Upper lobe of left lung (tissue), 6 donors: ENCODE results near the gene KCNIP3. TPM values are rescaled to one million over a fixed set of nuclear protein-coding genes. Genes with fewer than 3 reads are reported as not detected.

Source experiments
- ATAC-seq, 2 donors: fragments of 200-7000 bp; cut with Tn5 transposase; one replicate each; pipeline ENCODE4 v1.9.1; 2022; ENCODE audit warnings: mild to moderate bottlenecking in 2 of 2, moderate library complexity in 2 of 2; ENCODE audit not compliant: low FRiP score in 2 of 2
- DNase-seq, 2 donors: peaks; one replicate each; pipeline ENCODE4 v3.0.0-alpha.2; 2019 to 2020
- H3K27ac ChIP-seq, 4 donors: fragments of 200-600 bp; sonication (generic); one replicate each; pipeline ENCODE4 v1.5.1; 2016 to 2019
- H3K27me3 ChIP-seq, 4 donors: fragments of 200-600 bp; sonication (generic); one replicate each; pipeline ENCODE4 v1.5.1; 2017 to 2019
- H3K36me3 ChIP-seq, 4 donors: fragments of 200-600 bp; sonication (generic); one replicate each; pipeline ENCODE4 v1.5.1; 2016 to 2019
- H3K4me1 ChIP-seq, 4 donors: fragments of 200-600 bp; sonication (generic); one replicate each; pipeline ENCODE4 v1.5.1; 2018 to 2019
- H3K4me3 ChIP-seq, 4 donors: fragments of 200-600 bp; sonication (generic); one replicate each; pipeline ENCODE4 v1.5.1; 2017 to 2019; ENCODE audit warnings: mild to moderate bottlenecking in 2 of 4, moderate library complexity in 1 of 4
- H3K9me3 ChIP-seq, 4 donors: fragments of 200-600 bp; sonication (generic); one replicate each; pipeline ENCODE4 v1.5.1; 2018 to 2019
- CTCF ChIP-seq, 6 experiments: fragments of 450-650 bp in 4 of 6; fragments of 200-600 bp in 2 of 6; sonication (generic) in 2 of 6; IDR thresholded peaks; one replicate each; pipeline ENCODE4 v1.5.1; 2016 to 2019; ENCODE audit warnings: antibody characterized with exemption in 6 of 6
- EP300 ChIP-seq, 4 donors: sonication (generic); formaldehyde crosslinking; IDR thresholded peaks; one replicate each; pipeline ENCODE4 v1.5.1; 2017; ENCODE audit warnings: antibody characterized with exemption in 4 of 4, control low read depth in 2 of 4
- POLR2A ChIP-seq, 4 donors: fragments of 450-650 bp; IDR thresholded peaks; one replicate each; pipeline ENCODE4 v1.5.1; 2016 to 2017; ENCODE audit warnings: antibody characterized with exemption in 4 of 4, mild to moderate bottlenecking in 2 of 4
- POLR2AphosphoS5 ChIP-seq, 2 donors: sonication (generic); formaldehyde crosslinking; IDR thresholded peaks; one replicate each; pipeline ENCODE4 v1.5.1; 2017; ENCODE audit warnings: antibody characterized with exemption in 2 of 2
- WGBS, 2 donors: methylation state at CpG; one replicate each; pipeline ENCODE4 v1.1.5; 2017 to 2018; 5-methylcytosine and 5-hydroxymethylcytosine counted together
- total RNA-seq, 6 donors: library from RNA; depleted of rRNA in 4 of 6; stranded (reverse); fragments of >200 nt in 4 of 6; gene quantifications; one replicate each; pipeline versions ENCODE4 v1.1.0 to v1.2.1, GENCODE V29; 2016 to 2021
- donor health status: DM: no; HTN: no; CAD: no; lungs with moderate emphysema.
- donor health status: DM: no; HTN: yes; CAD: no; lungs with severe emphysema.

The KCNIP3 gene
- total RNA-seq, 6 donors from 2014 or later, result 1.0 to 5.9 (median 2.5) TPM

- Histone ChIP-seq H3K4me1 (no peaks in the 10 kb centered on the region), H3K27me3 (no peaks in the 10 kb centered on the region), H3K36me3 (no peaks in the 10 kb centered on the region), H3K9me3 (peaks cover under 1 to 5% (median 3%) of the 10 kb centered on the region in 4 donors), H3K4me3 (no peak overlapping the region), H3K27ac (no peak overlapping the region)
- no peak for ATAC-seq
- WGBS, 2 donors, result 54 to 71% methylated on average over 3 to 4 of the region's 4 CpGs
- peak in 1 of 2 donors; percentile 52 for DNase-seq
- TF ChIP-seq POLR2AphosphoS5 (IDR thresholded peaks at IDR 0.05) (no peak), CTCF (IDR thresholded peaks at IDR 0.05) (no peak), EP300 (IDR thresholded peaks at IDR 0.05) (no peak), POLR2A (IDR thresholded peaks at IDR 0.05) (no peak)
Observed at GRCh38 chr2:95285542-95285932, 11.6 kb upstream of the KCNIP3 start.

- DNase-seq, result peak in 1 of 2 donors; percentile 66
- ATAC-seq, result no peak
- Histone ChIP-seq H3K27me3 (no peaks in the 10 kb centered on the region), H3K4me3 (no peak overlapping the region), H3K9me3 (peaks cover 6 to 18% (median 14%) of the 10 kb centered on the region in 4 donors), H3K36me3 (no peaks in the 10 kb centered on the region), H3K4me1 (no peaks in the 10 kb centered on the region), H3K27ac (no peak overlapping the region)
- TF ChIP-seq EP300 (IDR thresholded peaks at IDR 0.05) (no peak), POLR2AphosphoS5 (IDR thresholded peaks at IDR 0.05) (no peak), CTCF (IDR thresholded peaks at IDR 0.05) (no peak), POLR2A (IDR thresholded peaks at IDR 0.05) (no peak)
- 88 to 100% methylated on average over 2 to 4 of the region's 8 CpGs for WGBS, 2 donors
Observed at GRCh38 chr2:95287336-95287735, 9.8 kb upstream of the KCNIP3 start.

GRCh38 chr2:95287806-95288205 is 9.3 kb upstream of the KCNIP3 start:
- no peak overlapping the region for H3K27ac ChIP-seq
- H3K9me3 ChIP-seq, result peaks cover 6 to 18% (median 15%) of the 10 kb centered on the region in 4 donors
- DNase-seq, result no peak
- TF ChIP-seq EP300 (IDR thresholded peaks at IDR 0.05), result no peak
- TF ChIP-seq CTCF (IDR thresholded peaks at IDR 0.05), result no peak
- no peak for TF ChIP-seq POLR2A (IDR thresholded peaks at IDR 0.05)
- TF ChIP-seq POLR2AphosphoS5 (IDR thresholded peaks at IDR 0.05), result no peak
- no peaks in the 10 kb centered on the region for H3K27me3 ChIP-seq
- H3K4me3 ChIP-seq, result no peak overlapping the region
- peak in 1 of 2 donors; percentile 1 for ATAC-seq
- WGBS, 2 donors, result 96 to 100% methylated on average over 1 to 5 of the region's 5 CpGs
- no peaks in the 10 kb centered on the region for H3K4me1 ChIP-seq
- no peaks in the 10 kb centered on the region for H3K36me3 ChIP-seq

- Histone ChIP-seq H3K27me3 (no peaks in the 10 kb centered on the region), H3K4me3 (no peak overlapping the region), H3K36me3 (no peaks in the 10 kb centered on the region), H3K4me1 (no peaks in the 10 kb centered on the region), H3K9me3 (peaks cover 6 to 18% (median 15%) of the 10 kb centered on the region in 4 donors), H3K27ac (no peak overlapping the region)
- whole genome bisulfite sequencing, 2 donors, result 66 to 69% methylated on average over 7 of the region's 7 CpGs
- no peak for TF ChIP-seq CTCF (IDR thresholded peaks at IDR 0.05)
- no peak for TF ChIP-seq EP300 (IDR thresholded peaks at IDR 0.05)
- no peak for TF ChIP-seq POLR2A (IDR thresholded peaks at IDR 0.05)
- no peak for TF ChIP-seq POLR2AphosphoS5 (IDR thresholded peaks at IDR 0.05)
- ATAC-seq (no peak), DNase-seq (no peak)
Observed at GRCh38 chr2:95289253-95289652, 7.9 kb upstream of the KCNIP3 start.

GRCh38 chr2:95291222-95291621 is 5.9 kb upstream of the KCNIP3 start:
- Histone ChIP-seq H3K27ac (no peak overlapping the region), H3K4me3 (no peak overlapping the region), H3K27me3 (no peaks in the 10 kb centered on the region), H3K9me3 (peaks cover 6 to 18% (median 15%) of the 10 kb centered on the region in 4 donors), H3K4me1 (no peaks in the 10 kb centered on the region), H3K36me3 (no peaks in the 10 kb centered on the region)
- ATAC-seq, result no peak
- no peak for TF ChIP-seq POLR2AphosphoS5 (IDR thresholded peaks at IDR 0.05)
- no peak for TF ChIP-seq EP300 (IDR thresholded peaks at IDR 0.05)
- TF ChIP-seq CTCF (IDR thresholded peaks at IDR 0.05), result no peak
- DNase-seq, result no peak
